Activated T-helper 1 cell treated with Interleukin-2 at 50 U/mL for 16 hours (primary cell): ENCODE data around the gene PCBD1.

Experiments
- DNase-seq: peaks from one replicate; pipeline ENCODE4 v3.0.0-alpha.2; 2020; ENCODE audit warnings: low read depth

PCBD1 gene

DNA sequence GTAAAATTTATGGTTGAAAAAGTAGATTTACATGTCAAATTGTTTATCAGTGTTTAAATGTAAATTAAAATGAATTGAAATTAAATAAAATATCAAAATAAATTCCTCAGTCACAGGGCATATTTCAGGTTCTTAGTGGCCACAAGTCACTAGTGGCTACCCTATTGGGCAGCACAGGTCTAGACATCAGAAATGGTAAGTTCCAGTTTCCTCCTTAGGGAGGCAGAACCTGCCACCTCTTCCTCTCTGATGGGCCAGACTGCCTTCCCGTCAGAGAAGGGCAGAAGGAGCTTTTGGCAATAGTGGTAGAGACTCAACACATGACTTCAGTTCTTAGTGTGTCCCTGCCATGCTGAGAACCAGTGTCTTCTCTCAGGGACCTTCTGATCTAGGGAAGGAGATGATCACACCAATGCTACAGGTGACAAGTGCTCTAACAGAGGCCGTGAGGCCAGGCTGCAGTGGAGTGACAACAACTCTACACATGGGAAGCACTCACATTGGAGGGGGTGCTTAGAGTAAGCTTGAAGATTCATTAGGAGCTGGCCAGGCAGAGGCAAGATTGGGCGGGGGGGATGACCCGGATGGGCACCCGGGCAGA lies 14.4 kb upstream of the PCBD1 start:
- DNase-seq = no peak

DNA sequence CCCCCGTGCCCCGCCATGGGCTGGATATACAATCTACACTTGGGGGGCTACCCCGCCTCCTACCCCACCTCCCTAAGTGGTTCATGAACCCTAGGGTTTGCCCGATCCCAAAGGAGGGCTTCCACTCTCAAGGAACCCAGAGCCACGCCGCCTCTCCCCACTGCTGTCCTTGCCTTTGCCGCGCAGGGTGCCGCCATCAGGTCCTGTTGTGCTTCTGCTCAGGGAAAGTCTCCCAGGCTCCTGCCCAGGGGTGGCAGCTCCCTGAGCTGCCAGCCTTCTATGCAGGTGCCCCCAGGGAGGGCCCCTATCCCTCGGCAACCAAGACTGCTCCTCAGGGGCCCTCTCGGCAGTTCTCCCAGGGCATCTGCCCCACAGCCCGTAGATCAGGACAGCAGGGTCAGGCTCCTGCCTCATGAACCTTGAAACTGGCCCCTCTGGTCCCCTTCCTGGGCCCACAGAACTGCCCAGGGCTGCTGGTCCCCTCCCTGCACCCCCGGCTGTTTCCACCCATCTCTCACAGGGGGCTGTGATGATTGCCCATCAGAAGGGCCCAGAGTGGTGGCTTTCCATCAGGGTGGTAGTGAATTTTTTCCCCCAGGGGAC lies 13.0 kb upstream of the PCBD1 start:
- DNase-seq = no peak

GRCh38 chr10:70899096-70899495 lies 10.7 kb upstream of the PCBD1 start:
- DNase-seq = no peak

DNA sequence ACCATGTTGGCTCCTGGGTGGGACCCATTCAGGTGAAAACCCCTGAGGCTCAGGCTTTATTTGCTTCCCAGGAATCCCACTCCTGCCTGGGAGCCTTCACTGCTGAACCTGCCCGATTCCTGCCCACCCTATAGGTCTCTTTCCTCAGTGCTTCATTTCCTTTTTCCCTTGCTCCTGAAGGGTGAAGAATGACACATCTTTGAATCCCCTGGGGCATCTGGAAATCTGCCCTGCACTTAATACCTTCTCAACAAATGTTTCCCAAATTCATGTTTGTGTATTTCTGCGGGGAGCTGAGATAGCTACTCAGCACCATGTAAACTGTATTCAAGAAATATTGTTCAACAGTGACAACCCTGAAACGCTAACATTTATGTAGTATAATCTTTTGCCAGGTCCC lies 10.3 kb upstream of the PCBD1 start:
- DNase-seq = no peak

- no peak for DNase-seq
These were observed 8.2 kb upstream of the PCBD1 start for GRCh38 chr10:70896551-70896950.

DNA sequence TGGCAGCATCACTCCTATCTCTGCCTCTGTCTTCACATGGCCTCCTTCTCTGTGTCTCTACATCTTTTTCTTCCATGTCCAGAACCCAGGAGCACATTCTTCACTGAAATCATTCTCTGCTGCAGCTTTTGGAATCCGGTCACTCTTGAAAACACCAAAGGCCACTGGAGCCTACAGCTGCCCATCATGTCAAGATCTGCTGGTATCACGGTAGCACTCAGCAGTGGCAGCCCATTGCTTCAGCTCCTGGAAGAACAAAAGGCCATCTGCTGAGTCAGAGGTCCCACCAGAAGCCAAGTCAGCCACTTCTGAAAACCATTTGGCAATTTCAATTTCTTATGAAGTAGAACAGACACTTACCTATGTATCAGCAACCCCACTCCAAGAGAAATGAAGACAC lies 6.1 kb upstream of the PCBD1 start:
- DNase-seq = no peak

DNA sequence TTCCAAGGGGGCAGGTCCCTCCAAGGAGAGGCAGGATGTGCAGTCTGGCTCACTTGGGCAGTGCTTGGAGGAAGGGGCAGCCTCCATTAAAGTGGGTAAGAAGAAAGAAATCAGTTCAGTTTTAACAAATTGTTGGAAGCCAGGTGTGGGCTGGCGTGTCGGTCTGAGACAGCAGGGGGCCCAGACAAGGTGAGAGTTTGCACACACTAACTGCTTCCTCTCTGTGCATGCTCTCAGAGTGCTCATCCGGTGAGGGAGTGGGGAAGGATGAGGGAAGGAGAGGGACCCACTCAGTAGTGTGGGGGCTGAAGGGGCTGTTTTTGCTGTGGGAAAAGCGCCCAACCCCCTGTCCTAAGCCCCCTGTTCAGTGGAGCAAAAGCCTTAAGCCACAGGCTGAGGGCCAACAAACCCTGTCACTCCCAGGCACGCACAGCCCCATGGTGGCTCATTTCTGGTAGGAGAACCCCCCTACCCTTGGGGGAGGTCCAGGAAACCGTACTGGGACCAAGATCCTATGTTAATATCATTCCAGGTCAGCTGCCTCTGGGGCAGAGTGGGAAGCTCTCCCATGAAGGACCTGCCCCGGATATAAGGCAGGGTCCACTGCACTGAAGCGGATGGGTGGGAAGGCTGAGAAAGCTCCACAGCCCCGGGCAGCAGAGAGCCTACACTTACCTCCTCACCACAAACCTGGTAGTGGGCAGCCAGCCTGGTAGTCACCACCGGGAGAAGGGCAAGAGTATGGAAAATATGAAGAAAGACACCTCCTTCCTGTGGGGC lies 5.1 kb upstream of the PCBD1 start:
- DNase-seq = no peak

GRCh38 chr10:70892631-70893030 lies 4.3 kb upstream of the PCBD1 start:
- DNase-seq = no peak

- DNase-seq = no peak
These were observed 3.3 kb upstream of the PCBD1 start for GRCh38 chr10:70891627-70892026.

- no peak for DNase-seq
These were observed 2.6 kb upstream of the PCBD1 start for GRCh38 chr10:70890917-70891431.

- no peak for DNase-seq
These were observed 926 bp upstream of the PCBD1 start for GRCh38 chr10:70889291-70889690.

DNA sequence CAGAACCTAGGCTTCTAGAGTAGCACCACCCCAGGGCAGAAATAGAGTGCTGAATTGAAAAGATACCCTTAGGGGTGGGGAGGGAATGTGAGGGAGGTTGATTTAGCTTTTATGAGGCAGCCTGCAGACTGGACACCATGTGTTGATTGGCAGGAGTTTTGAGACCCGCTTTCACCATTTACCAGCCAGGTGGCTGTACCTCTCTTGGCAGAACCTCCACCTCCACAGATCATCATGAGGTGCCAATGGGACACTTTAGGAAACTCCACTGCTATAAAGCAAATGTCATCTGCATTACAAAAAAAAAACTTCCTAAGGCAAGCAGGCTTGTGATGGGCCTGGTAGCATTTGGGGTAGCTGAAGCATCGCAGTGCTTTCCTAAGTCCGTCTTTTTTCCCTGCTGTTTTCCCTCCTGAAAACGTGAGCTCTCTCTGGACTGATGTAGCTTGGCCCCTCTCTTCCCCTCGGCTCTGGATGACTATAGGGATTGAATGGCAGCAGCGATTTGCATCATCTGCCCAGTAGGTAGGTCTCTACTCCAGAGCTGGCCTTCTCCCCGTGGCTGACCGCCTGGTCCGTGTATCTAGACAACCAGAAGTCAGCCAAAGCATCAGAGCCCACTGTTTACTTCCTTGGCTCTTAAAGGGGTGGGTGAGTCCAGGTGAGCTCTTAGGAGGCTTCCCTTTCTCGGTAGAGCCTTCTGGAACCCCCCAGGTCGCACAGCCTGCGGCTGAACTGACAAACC lies 1.3 kb downstream of the PCBD1 start:
- DNase-seq = no peak

DNA sequence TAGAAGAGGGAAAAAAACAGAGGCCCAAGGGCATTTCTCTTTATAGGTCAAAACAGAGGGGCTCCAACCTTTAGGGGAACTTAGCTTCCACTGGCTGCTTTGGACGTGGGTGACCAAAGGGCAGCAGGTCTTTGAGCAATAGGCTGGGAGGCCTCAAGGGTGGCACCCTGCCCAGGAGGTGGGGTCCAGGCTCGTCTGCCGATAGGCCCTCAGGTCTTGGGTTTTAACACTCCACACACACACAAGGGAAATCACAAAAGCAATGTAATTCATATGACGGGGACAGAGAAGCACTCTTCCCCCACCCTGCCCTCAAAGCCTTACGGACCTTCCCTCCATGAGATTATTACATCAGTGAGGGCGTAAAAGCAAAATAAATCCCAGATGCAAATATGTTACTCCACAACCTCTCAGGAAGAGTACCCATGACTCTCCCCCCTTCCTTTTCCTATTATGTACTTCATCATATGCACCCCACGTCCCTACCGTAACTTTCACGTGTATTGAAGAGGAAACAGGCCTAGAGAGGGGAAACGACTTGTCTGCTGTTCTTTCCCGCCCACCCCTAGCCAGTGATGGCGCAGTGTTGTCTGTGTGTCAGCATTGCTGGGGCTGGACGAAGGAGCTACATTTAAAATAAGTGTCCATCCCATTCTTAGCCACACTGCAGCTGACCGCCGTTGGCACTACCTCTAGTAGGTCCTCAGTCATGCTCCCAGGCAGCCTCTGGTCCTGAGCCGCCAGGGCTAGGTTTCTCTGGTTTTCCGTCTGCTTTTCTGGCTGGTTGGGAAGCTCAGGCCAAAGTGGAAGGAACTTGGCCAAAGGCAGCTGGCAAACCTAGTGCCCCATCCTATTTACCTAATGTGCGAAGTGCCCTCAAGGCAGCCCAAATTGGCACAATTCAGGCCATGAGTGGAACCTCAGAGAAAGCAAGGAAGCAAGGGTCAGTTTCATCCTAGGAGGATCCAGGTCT lies 2.1 kb downstream of the PCBD1 start:
- DNase-seq = no peak

DNA sequence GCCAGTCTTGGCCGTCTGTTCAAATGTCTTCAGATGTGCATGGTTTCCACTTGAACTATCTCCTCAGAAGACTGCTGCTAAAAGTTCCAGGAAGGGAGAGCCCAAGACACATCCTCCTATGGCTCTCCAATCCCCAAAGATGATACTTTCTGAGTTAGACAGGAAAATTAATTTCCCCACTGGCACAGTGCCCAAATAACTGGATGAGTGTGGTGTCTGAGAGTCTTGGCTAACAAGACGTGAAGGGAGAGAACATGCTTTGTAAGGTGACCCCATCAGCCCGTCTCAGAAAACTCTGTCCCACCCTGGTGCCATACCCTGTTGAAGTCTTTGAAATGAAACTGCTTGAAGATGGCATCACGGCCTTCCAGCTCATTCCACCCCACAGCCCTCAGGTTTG lies 2.9 kb downstream of the PCBD1 start:
- DNase-seq = no peak

- no peak for DNase-seq
These were observed 3.6 kb downstream of the PCBD1 start for GRCh38 chr10:70884741-70885140.

DNA sequence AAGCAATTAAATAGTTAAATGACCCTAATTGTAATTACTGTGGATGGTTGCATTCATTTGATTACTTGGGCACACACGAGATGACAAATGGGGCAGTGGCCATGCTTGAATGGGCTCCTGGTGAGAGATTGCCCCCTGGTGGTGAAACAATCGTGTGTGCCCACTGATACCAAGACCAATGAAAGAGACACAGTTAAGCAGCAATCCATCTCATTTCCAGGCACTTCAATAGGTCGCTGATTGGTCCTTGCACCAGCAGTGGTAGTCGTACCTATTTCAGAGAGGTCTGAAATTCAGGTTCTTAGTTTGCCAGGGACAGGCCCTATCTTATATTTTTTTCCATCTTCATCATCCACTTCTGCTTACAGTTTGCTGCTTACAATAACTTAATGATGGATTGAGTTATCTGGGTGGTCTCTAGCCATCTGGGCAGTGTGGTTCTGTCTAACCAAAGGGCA lies 8.3 kb downstream of the PCBD1 start:
- peak; percentile 50 for DNase-seq

DNA sequence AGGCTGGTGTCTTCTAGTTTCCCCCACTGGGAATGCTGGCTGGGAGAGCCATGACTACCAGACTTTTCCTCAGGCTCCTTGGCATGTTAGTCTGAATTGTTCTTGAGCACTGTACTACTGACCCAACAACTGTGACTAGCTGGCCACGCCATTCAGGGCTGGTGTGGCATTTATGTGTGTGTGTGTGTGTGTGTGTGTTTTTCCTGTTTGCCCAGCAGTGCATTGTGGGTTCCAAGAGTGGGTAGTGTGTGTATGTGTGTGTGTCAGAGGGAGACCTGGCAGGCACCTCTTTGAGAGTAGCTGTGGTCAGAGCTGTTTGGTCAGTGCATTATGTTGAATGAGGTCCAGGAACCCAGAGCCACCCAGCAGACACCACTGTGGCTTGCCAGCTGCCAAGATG lies 9.2 kb downstream of the PCBD1 start:
- DNase-seq = no peak

- DNase-seq = no peak
These were observed 14.3 kb downstream of the PCBD1 start for GRCh38 chr10:70874061-70874460.

- DNase-seq = no peak
These were observed 16.1 kb downstream of the PCBD1 start for GRCh38 chr10:70872291-70872690.

- no peak for DNase-seq
These were observed 21.9 kb downstream of the PCBD1 start for GRCh38 chr10:70866424-70866823.

- DNase-seq = no peak
These were observed 23.4 kb downstream of the PCBD1 start for GRCh38 chr10:70864935-70865334.
